Measurements from ENCODE around the gene MSANTD1.

The MSANTD1 gene

GRCh38 chr4:3232871-3233271 lies 16.1 kb upstream of the MSANTD1 start:
- DNase-seq (ENCODE audit: low read depth in 2 of 2) = no peak

- no peak for DNase-seq (ENCODE audit: low read depth in 2 of 2)
Observed at GRCh38 chr4:3233391-3234071, 15.4 kb upstream of the MSANTD1 start.

- DNase-seq (ENCODE audit: low read depth in 2 of 2) = no peak
Observed at GRCh38 chr4:3234171-3235029, 14.6 kb upstream of the MSANTD1 start.

- no peak for DNase-seq (ENCODE audit: low read depth in 2 of 2)
Observed at GRCh38 chr4:3235030-3235345, 14.0 kb upstream of the MSANTD1 start.

GRCh38 chr4:3235581-3235980 lies 13.4 kb upstream of the MSANTD1 start:
- DNase-seq (ENCODE audit: low read depth in 2 of 2) = no peak

GRCh38 chr4:3236326-3236878 lies 12.6 kb upstream of the MSANTD1 start:
- DNase-seq (ENCODE audit: low read depth in 2 of 2) = no peak

GRCh38 chr4:3237266-3237665 lies 11.7 kb upstream of the MSANTD1 start:
- no peak for DNase-seq (ENCODE audit: low read depth in 2 of 2)

- DNase-seq (ENCODE audit: low read depth in 2 of 2) = no peak
Observed at GRCh38 chr4:3237712-3238560, 11.0 kb upstream of the MSANTD1 start.

GRCh38 chr4:3238721-3239120 lies 10.2 kb upstream of the MSANTD1 start:
- no peak for DNase-seq (ENCODE audit: low read depth in 2 of 2)

GRCh38 chr4:3239303-3239702 lies 9.7 kb upstream of the MSANTD1 start:
- DNase-seq (ENCODE audit: low read depth in 2 of 2) = no peak

- no peak for DNase-seq (ENCODE audit: low read depth in 2 of 2)
Observed at GRCh38 chr4:3239998-3240920, 8.7 kb upstream of the MSANTD1 start.

GRCh38 chr4:3240936-3241522 lies 7.9 kb upstream of the MSANTD1 start:
- DNase-seq (ENCODE audit: low read depth in 2 of 2) = no peak

- no peak for DNase-seq (ENCODE audit: low read depth in 2 of 2)
Observed at GRCh38 chr4:3241898-3242524, 6.9 kb upstream of the MSANTD1 start.

GRCh38 chr4:3243136-3243780 lies 5.7 kb upstream of the MSANTD1 start:
- DNase-seq (ENCODE audit: low read depth in 2 of 2) = no peak

- DNase-seq (ENCODE audit: low read depth in 2 of 2) = no peak
Observed at GRCh38 chr4:3244002-3244401, 5.0 kb upstream of the MSANTD1 start.

- DNase-seq (ENCODE audit: low read depth in 2 of 2) = no peak
Observed at GRCh38 chr4:3244747-3245146, 4.2 kb upstream of the MSANTD1 start.

GRCh38 chr4:3245676-3246075 lies 3.3 kb upstream of the MSANTD1 start:
- no peak for DNase-seq (ENCODE audit: low read depth in 2 of 2)

GRCh38 chr4:3246458-3247398 lies 2.2 kb upstream of the MSANTD1 start:
- no peak for DNase-seq (ENCODE audit: low read depth in 2 of 2)

All from stimulated activated CD8-positive, alpha-beta memory T cell treated with anti-CD3 and anti-CD28 coated beads, Interleukin-2, amount 100 ng/mL, for 1 hour (primary cell).